GM18520 (cell line): ENCODE measurements around the gene FPR1.
"Not testable (repeated sequence)": the region's sequence is repeated elsewhere in the genome, so short reads cannot be mapped to it uniquely, and the experiment has no call there.

Experiments
- ATAC-seq: cut with Tn5 transposase; IDR thresholded peaks from one replicate; pipeline ENCODE4 v1.9.1; 2021; ENCODE audit not compliant: unreplicated experiment

The FPR1 gene

GRCh38 chr19:51779703-51780102, 28.0 kb upstream of the FPR1 start:
- no peak for ATAC-seq

DNA sequence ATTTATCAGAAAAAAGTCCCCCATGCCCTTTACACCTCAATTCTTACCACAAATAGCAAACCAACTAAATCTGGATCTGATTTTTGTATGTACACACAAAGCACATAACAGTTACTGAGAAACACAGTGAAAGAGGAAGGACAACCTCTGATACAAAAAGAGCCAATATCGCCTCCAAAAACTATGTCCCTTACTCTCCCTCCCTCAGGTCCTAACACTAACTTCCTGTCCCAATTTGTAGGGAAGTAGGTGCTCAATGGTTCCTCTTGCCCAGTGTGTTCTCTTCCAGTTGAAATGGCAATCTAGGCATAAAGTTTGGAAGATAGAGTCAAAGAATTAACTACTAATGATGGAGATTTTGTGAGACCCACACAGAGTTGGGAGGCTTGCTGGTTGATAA, 27.5 kb upstream of the FPR1 start:
- ATAC-seq: no peak

GRCh38 chr19:51777570-51778462, 26.1 kb upstream of the FPR1 start:
- ATAC-seq: no peak

- not testable (repeated sequence) for ATAC-seq
These were observed 24.9 kb upstream of the FPR1 start for GRCh38 chr19:51776561-51776960.

DNA sequence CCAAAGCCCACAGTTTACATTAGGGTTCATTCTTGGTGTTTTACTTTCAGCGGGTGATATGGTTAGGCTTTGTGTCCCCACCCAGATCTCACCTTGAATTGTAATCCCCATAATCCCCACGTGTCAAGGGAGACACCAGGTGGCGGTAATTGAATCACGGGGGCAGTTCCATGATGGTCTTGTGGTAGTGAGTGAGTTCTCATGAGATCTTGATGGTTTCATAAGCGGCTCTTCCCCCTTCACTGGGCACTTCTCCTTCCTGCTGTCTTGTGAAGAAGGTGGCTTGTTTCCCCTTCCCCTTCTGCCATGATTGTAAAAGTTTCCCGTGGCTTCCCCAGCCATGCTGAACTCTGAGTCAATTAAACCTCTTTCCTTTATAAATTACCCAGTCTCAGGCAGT, 21.3 kb upstream of the FPR1 start:
- ATAC-seq: no peak

GRCh38 chr19:51771376-51772130, 19.9 kb upstream of the FPR1 start:
- ATAC-seq: no peak

GRCh38 chr19:51766461-51766860, 14.8 kb upstream of the FPR1 start:
- no peak for ATAC-seq

- ATAC-seq: no peak
These were observed 13.4 kb upstream of the FPR1 start for GRCh38 chr19:51765086-51765485.

DNA sequence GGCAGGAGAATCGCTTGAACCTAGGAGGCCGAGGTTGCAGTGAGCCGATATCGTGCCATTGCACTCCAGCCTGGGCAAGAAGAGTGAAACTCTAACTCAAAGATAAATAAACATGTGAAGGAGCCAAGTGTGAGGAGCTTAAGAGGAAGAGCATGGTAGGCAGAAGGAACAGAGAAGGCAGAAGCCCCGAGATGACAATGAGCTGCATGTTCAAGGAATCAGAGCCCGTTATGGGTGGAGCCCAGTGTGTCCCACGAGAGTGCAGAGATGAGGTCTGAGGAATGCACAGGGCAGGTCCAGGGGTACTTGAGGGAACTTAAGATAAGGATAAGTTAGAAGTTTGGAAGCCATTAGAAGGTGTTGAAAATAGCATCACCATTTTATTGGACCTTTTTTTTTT, 10.0 kb upstream of the FPR1 start:
- ATAC-seq: no peak

- ATAC-seq: no peak
These were observed 9.1 kb upstream of the FPR1 start, which contains the start of gene FPR2 for GRCh38 chr19:51760697-51761356. TSS of gene FPR2 (plus strand) at chr19:51761180. CDS start at chr19:51768659, 7,479 bp downstream.

DNA sequence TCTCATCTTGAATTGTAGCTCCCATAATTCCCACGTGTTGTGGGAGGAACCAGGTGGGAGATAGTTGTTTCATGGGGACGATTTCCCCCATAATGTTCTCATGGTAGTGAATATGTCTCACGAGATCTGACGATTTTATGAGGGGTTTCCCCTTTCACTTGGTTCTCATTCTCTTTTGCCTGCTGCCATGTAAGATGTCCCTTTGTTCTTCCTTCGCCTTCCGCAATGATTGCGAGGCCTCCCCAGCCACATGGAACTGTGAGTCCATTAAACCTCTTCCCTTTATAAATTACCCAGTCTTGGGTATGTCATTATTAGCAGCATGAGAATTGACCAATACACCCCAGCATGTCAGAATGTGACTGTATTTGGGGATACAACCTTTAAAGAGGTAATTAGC, 3.9 kb upstream of the FPR1 start:
- ATAC-seq: no peak

DNA sequence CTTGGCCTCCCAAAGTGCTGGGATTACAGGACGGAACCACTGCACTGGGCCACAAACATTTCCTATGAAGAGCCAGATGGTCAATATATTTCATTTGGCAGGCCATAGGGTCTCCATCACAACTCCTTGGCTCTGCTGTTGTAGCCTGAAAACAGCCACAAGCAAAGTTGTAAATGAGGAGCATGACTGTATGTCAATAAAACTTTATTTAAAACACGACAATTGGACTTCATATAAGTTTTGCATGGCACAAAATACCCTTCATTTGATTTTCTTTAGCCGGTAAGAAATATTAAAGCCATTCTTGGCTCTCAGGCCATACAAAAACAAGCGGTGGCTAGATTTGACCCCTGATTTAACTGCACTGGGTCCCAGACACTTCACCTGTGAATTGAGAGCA, 3.1 kb upstream of the FPR1 start:
- no peak for ATAC-seq

DNA sequence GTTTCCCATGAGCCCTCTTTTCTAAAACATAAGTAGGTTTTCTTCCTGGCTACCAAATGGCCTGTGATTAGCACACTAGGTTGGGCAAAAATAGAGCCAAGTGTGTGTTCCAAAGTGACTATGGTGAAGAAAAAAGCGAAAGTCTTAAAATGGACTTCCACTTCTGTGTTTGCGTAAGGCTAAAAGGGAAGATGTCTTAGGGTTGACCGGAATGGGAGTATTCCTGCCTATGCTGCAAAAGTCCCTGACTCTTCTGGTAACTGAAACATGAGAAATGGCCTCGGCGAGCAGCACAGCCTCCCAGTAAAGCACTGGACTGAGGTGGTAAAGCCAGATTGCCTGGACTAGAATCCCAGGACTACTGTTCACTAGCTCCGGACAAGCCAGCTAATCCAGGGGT, 2.4 kb upstream of the FPR1 start:
- no peak for ATAC-seq

GRCh38 chr19:51750400-51751094, 1.1 kb downstream of the FPR1 start:
- ATAC-seq: no peak

DNA sequence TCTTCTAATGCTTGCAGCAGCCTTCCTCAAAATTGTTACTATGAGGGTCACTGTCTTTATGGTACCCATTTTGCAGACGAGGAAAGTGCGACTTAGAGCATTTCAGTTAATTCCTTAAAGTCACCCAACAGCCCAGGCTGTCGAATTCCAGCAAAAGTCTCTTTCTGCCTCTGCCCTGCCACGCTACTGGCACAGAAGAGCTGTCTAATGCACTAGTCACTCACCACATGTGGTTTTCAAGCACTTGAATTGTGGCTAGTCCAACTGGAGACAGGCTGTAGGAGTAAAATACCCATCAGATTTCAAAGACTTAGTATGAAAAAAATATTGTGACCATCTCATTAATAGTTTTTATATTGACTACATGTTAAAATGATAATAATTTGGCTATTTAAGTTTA, 1.7 kb downstream of the FPR1 start:
- ATAC-seq: no peak

- ATAC-seq: no peak
These were observed 4.9 kb downstream of the FPR1 start for GRCh38 chr19:51746731-51747130.

DNA sequence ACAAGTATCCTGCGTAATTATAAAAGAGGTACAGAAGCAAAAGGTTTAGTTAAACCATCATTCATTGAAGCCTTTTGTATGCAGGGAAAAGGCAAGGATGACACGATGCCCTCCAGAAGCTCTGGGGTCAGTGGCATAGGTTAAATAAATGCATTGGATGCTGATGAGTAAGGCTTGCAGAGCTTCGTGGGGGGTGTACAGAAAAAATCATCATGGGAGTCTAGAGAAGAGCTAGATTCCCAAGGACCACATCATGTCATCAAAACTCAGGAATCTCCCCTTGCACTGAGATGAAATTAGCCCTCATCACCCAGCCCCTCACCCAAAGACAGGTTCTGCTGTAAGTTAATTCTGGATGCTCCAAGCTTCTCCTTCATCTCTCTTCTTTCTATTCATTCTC, 8.3 kb downstream of the FPR1 start:
- ATAC-seq: no peak

DNA sequence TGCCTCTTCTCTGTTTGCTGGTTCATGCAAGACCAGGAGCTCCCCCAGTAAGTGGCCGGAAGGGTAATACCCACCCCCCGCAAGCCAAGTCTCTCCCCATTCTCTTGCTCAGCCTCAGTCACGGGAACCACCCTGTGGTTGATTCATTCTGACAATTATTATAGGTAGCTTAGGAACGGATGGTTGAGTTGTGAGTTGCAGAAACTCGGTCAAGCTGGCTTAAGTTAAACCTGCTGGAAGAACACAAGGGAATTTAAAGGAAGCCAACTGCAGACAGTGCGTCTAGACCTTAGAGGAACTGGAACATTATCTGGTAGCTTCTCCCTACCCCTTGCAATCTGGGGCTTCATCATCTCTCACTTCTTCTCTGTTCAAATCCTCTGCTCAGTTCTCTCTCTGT, 8.9 kb downstream of the FPR1 start:
- no peak for ATAC-seq

DNA sequence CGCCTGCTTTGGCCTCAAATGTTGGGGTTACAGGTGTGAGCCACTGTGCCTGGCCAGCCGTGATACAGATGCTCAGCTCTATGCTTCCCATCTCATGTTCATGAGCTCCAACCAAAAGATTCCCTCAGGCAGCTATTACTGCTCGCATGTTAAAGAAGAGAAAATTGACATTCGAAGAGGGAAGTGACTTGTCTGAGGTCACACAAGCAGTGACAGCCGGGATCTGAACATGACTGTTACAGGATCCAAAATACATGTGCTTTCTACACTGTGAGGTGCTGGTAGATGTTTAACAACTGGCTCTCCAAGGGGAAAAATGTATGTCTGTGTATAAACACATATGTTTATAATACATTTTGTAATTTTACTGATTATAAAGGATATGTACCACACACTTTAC, 11.3 kb downstream of the FPR1 start:
- ATAC-seq: no peak

DNA sequence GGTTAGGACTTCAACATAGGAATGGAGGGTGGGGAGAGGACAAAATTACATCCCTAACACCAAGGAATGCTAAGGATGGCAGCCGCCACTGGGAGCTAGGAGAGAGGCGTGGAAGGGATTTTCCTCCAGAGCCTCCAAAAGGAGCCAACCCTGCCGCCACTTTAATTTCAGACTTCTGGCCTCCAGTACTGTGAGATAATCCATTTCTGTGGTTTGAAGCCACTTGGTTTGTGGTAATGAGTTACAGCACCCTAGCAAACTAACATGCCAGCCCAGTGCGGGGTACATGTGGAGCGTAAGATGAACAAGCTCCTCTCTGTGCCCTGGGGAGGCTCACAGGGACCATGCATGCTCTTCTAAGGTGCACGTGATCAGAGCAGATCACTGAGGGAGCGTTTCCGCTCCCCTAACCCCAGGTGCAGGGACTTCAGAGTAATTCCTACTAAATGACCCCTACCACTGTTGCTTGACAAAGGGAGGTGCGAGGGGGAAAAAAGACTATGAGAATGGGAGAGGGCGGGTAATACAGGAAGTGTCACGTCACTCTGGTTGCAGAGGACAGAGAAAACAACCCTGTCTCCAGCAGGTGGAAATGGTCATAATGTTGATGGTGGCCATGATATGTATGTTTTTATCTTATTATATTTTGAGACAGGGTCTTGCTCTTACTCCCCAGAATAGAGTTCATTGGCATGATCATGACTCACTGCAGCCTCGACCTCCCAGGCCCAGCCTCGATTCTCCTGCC, 12.0 kb downstream of the FPR1 start:
- no peak for ATAC-seq
